AG10803 (cell line): ENCODE results near the gene KLHDC10.
A peak's percentile ranks its signal among the peaks of the same experiment; 100 is the strongest.

Source experiments
- DNase-seq: peaks from one replicate; pipeline ENCODE4 v3.0.0; 2010; ENCODE audit warnings: low read depth
- H3K4me3 ChIP-seq: 2 replicates; pipeline ENCODE4 v1.5.1; 2011; ENCODE audit warnings: mild to moderate bottlenecking, low read length, control low read depth
- CTCF ChIP-seq: conservative IDR thresholded peaks from 2 replicates; pipeline ENCODE4 v1.5.1; 2011; ENCODE audit warnings: mild to moderate bottlenecking, low read length, control low read depth, inconsistent platforms

KLHDC10 gene

DNA sequence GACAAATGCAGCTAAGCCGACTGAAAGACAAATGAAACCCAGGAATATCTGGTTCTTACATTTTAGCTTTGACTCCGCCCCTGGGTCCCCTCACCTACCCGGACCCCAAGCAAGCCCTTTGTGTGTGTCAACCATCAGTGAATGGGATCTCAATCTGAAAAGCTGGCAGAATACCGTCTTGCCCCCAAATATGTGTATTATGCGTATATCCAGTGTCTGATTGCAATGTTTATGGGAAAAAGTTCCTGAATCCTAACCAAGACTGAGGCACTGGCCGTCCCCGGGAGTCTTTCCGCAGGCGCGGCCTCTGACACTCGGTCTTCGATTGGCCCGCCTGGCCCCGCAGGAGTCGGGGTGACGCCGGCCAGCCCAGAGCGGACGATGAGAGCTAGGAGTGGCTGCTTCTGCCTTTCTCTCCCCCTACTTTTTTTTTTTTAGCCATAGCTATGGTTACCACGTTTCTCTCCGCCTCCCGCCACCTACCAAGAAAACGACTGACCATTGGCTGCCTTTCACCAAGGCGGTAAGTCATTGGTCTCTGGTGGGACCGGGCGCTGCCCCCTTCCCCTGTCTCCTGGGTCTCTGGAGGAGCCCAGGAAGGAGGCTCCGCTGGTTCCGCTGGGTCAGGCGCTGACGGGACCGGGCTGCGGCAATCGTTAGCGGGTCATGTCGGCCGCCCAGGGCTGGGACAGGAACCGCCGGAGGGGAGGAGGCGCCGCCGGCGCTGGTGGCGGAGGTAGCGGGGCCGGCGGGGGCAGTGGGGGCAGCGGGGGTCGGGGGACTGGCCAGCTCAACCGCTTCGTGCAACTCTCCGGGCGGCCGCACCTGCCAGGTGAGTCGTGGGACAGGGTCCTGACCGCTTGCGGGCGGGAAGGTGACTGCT lies at the start of gene KLHDC10:
Gene KLHDC10, plus strand, starts transcription at position 557 of the 883 bp plus-strand sequence. Its CDS starts 110 bp downstream, at position 667.
- no peak for TF ChIP-seq CTCF
- H3K4me3 ChIP-seq, result peak within 1 kb of the TSS; percentile 94
- DNase-seq, result peak; percentile 99

GRCh38 chr7:130021105-130021834 lies 49.1 kb upstream of the KLHDC10 start:
- TF ChIP-seq CTCF, result no peak
- no peak for DNase-seq
- no peak overlapping the region for H3K4me3 ChIP-seq

GRCh38 chr7:130022115-130022514 lies 48.2 kb upstream of the KLHDC10 start:
- TF ChIP-seq CTCF, result no peak
- DNase-seq, result no peak
- H3K4me3 ChIP-seq, result no peak overlapping the region

GRCh38 chr7:130022623-130023175 lies 47.6 kb upstream of the KLHDC10 start:
- no peak for TF ChIP-seq CTCF
- DNase-seq, result no peak
- no peak overlapping the region for H3K4me3 ChIP-seq

- no peak for TF ChIP-seq CTCF
- DNase-seq, result no peak
- no peak overlapping the region for H3K4me3 ChIP-seq
These were observed 45.9 kb upstream of the KLHDC10 start for GRCh38 chr7:130024390-130024789.

- no peak for DNase-seq
- no peak overlapping the region for H3K4me3 ChIP-seq
- no peak for TF ChIP-seq CTCF
These were observed 37.6 kb upstream of the KLHDC10 start for GRCh38 chr7:130032698-130033097.

- no peak overlapping the region for H3K4me3 ChIP-seq
- peak; percentile 46 for TF ChIP-seq CTCF
- peak; percentile 12 for DNase-seq
These were observed 32.6 kb upstream of the KLHDC10 start for GRCh38 chr7:130037703-130038102.
